Measurements from ENCODE around the gene FSTL3. TPM values are rescaled to one million over a fixed set of nuclear protein-coding genes. Genes with fewer than 3 reads are reported as not detected.

The FSTL3 gene
- polyA plus RNA-seq, result 1.2 TPM in 1 of 2 replicates, not detected in the other

DNA sequence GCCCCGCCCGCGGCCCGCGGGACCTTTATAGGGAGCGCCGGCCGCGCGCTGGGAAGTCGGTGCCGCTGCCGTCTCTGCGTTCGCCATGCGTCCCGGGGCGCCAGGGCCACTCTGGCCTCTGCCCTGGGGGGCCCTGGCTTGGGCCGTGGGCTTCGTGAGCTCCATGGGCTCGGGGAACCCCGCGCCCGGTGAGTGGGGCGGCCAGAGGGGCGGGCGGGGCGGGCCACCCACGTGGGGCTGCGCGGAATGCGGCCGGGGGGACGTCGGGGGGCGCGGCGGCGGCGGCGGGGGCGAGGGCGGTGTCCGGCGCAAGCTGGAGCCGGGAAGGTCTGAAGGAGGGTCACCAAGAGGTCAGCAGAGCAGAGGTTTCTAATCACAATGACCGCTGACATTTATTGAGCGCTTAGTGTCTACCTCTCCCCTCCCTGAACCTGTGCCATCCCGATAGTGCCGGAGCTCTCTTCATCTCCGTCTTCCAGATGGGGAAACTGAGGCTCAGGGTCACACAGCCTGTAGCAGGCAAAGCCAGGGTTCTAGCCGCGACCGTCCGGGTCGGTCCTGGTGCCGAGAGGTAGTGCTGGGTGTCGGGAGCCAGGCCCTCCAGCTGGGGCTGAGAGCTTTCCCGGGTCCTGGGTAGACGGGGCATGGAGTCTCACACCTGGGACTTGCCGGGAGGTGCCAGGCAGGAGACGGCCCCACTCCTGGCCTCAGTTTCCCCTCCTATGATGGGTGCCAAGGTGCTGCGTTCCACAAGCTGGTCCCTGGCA, at the start of gene FSTL3:
Gene FSTL3 (plus strand): TSS at position 54 of the 767 bp plus-strand sequence. CDS start 32 bp downstream, at position 86.

DNA sequence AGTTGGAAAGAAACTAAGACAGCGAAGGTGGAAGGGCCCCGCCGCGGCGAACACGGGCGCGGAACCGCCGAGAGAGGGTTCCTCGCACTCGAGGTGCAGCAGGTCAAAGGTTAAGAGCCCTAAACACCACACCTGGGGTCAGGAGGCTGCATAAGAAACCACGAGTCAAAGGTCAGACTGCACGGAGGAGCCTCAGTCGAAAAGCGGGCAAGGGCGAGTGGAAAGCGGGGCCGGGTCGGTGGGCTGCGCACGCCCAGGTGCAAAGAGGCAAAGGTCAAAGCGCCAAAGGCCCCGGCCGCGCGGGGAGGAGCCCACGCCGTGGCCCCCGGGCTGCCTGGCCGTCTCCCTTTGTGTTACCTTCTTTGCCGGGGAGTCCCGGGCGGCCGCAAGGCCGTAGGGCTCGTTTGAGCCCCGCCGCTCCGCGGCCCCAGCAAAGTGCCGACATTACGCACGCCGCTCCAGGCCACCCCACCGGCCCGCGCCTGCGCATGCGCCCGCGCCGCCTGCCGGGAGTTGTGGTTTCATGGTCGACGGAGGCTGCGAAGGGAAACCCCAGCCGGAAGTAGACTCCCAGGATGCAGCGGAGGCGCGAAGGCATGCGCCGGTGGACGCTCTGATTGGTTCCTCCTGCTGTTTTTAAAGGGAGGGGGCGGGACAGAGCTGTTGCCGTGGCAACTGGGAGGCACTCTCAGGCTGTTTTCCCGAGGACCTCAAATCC, 43.0 kb upstream of the FSTL3 start, which contains the start of gene POLRMT:
Gene POLRMT (minus strand): TSS at position 470 of the 718 bp plus-strand sequence. CDS start 25 bp downstream, at position 445.

DNA sequence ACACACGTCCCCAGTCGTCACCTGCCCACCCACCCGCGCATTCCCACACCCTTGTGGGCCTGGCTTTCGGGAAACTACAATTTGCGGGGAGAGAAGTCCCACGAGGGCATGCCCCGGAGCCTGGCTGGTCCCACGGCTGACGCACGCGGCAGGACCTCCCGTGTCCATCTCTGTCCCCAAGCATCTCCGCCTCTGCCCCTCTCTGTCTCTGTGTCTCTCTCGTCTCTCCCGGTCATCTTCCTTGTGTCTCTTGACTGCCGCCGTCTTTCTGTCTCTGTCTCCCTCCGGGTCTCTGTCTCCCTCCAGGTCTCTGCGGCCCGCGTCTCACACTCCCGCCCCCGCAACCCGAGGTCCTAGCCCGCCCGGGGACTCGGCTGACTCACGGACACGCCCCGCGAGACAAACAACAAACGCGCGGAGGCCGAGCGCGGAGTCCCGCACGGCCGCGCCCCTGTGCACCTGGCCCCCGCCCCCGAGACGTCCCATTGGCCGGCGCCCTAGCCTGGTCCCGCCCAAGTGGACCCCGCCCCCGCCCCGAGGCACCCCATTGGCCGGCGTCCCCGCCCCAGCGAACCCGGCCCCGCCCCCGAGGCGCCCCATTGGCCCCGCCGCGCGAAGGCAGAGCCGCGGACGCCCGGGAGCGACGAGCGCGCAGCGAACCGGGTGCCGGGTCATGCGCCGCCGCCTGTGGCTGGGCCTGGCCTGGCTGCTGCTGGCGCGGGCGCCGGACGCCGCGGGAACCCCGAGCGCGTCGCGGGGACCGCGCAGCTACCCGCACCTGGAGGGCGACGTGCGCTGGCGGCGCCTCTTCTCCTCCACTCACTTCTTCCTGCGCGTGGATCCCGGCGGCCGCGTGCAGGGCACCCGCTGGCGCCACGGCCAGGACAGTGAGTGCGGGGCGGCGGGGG, 36.7 kb upstream of the FSTL3 start, which contains the start of gene FGF22:
Gene FGF22 (plus strand): TSS at position 627 of the 908 bp plus-strand sequence. CDS start 47 bp downstream, at position 674.

GRCh38 chr19:662962-663681, 13.1 kb upstream of the FSTL3 start, which contains the start of gene RNF126:
RNF126 (minus strand) TSS chr19:663214; CDS start chr19:663121, 93 bp downstream.

GRCh38 chr19:695352-695949, 19.3 kb downstream of the FSTL3 start, which contains the start of gene PRSS57:
PRSS57 (minus strand) TSS chr19:695452; CDS start chr19:695430, 22 bp downstream.

GRCh38 chr19:708154-709143, 32.3 kb downstream of the FSTL3 start, which contains the start of gene PALM:
PALM (plus strand) TSS chr19:708935; CDS start chr19:709147, 212 bp downstream.

Other genes starting within 250 kb of the FSTL3 start
- 1.2 TPM in 1 of 2 replicates, not detected in the other for gene SHC2, start 215.4 kb upstream of the FSTL3 start, polyA plus RNA-seq
- gene MADCAM1, start 179.9 kb upstream of the FSTL3 start, polyA plus RNA-seq, result not detected in 2 replicates
- not detected in 2 replicates for gene TPGS1, start 168.9 kb upstream of the FSTL3 start, polyA plus RNA-seq
- gene CDC34, start 144.6 kb upstream of the FSTL3 start, polyA plus RNA-seq, result 0.77 and 2.1 TPM in 2 replicates
- gene GZMM, start 132.3 kb upstream of the FSTL3 start, polyA plus RNA-seq, result not detected in 2 replicates
- 83.4 and 114 TPM in 2 replicates for gene BSG, start 103.8 kb upstream of the FSTL3 start, polyA plus RNA-seq
- 0.38 TPM in 1 of 2 replicates, not detected in the other for gene HCN2, start 86.5 kb upstream of the FSTL3 start, polyA plus RNA-seq
- 29.3 and 57.2 TPM in 2 replicates for gene POLRMT, start 42.9 kb upstream of the FSTL3 start, polyA plus RNA-seq
- gene FGF22, start 36.5 kb upstream of the FSTL3 start, polyA plus RNA-seq, result 0.26 TPM in 1 of 2 replicates, not detected in the other
- 1.0 and 2.2 TPM in 2 replicates for gene RNF126, start 13.2 kb upstream of the FSTL3 start, polyA plus RNA-seq
- not detected in 2 replicates for gene PRSS57, start 19.1 kb downstream of the FSTL3 start, polyA plus RNA-seq
- 0.28 and 0.99 TPM in 2 replicates for gene PALM, start 32.5 kb downstream of the FSTL3 start, polyA plus RNA-seq
- not detected in 2 replicates for gene MISP, start 74.7 kb downstream of the FSTL3 start, polyA plus RNA-seq
- gene PTBP1, start 121.1 kb downstream of the FSTL3 start, polyA plus RNA-seq, result 0.62 and 0.71 TPM in 2 replicates
- 1.2 TPM in 1 of 2 replicates, not detected in the other for gene PLPPR3, start 145.6 kb downstream of the FSTL3 start, polyA plus RNA-seq
- gene AZU1, start 151.4 kb downstream of the FSTL3 start, polyA plus RNA-seq, result not detected in 2 replicates
- gene PRTN3, start 164.6 kb downstream of the FSTL3 start, polyA plus RNA-seq, result not detected in 2 replicates
- not detected in 2 replicates for gene ELANE, start 175.9 kb downstream of the FSTL3 start, polyA plus RNA-seq
- 0.34 and 0.60 TPM in 2 replicates for gene CFD, start 183.3 kb downstream of the FSTL3 start, polyA plus RNA-seq
- gene MED16, start 216.8 kb downstream of the FSTL3 start, polyA plus RNA-seq, result 3.6 and 15.3 TPM in 2 replicates
- gene RNU6-9, start 217.1 kb downstream of the FSTL3 start, polyA plus RNA-seq, result not detected in 2 replicates
- gene R3HDM4, start 236.8 kb downstream of the FSTL3 start, polyA plus RNA-seq, result 0.92 and 2.0 TPM in 2 replicates
- not detected in 2 replicates for gene KISS1R, start 240.9 kb downstream of the FSTL3 start, polyA plus RNA-seq
- 0.07 and 0.27 TPM in 2 replicates for gene ARID3A, start 249.6 kb downstream of the FSTL3 start, polyA plus RNA-seq

Data from Purkinje cell (primary cell).